K562 (cell line): Measurements from ENCODE around the gene FBXW2. TPM values are rescaled to one million over a fixed set of nuclear protein-coding genes. Genes with fewer than 3 reads are reported as not detected.

Experiments used
- EP400 ChIP-seq: fragments of 450-650 bp; IDR thresholded peaks from 2 replicates; pipeline ENCODE4 v1.6.1; 2017; ENCODE audit warnings: antibody characterized with exemption, mild to moderate bottlenecking, moderate library complexity
- GATAD2A ChIP-seq: fragments of 450-650 bp; IDR thresholded peaks from 2 replicates; pipeline ENCODE4 v1.6.1; 2017
- HEY1 ChIP-seq: fragments of 250-450 bp; sonication (Bioruptor Pico); IDR thresholded peaks from 2 replicates; pipeline ENCODE4 v1.5.0; 2020; ENCODE audit warnings: mild to moderate bottlenecking, moderate library complexity, borderline replicate concordance
- KAT8 ChIP-seq: fragments of 450-650 bp; IDR thresholded peaks from 2 replicates; pipeline ENCODE4 v1.6.1; 2016; ENCODE audit warnings: low read depth, mild to moderate bottlenecking
- MCM2 ChIP-seq: fragments of 450-650 bp; IDR thresholded peaks from 2 replicates; pipeline ENCODE4 v1.6.1; 2017; ENCODE audit warnings: low read depth, mild to moderate bottlenecking
- RHOXF2B ChIP-seq: fragments of 250-450 bp; sonication (Bioruptor Pico); conservative IDR thresholded peaks from 2 replicates; pipeline ENCODE4 v1.5.1; 2021
- SMARCB1 ChIP-seq: IDR thresholded peaks from 2 replicates; pipeline ENCODE4 v1.6.1; 2011; ENCODE audit warnings: improper control_type of control experiment, low read depth; ENCODE audit not compliant: insufficient read length
- TBL1XR1 ChIP-seq, 2 experiments: IDR thresholded peaks; 2 replicates each; pipeline ENCODE4 v1.6.1; 2012; ENCODE audit warnings: improper control_type of control experiment in 2 of 2, low read length in 2 of 2, mild to moderate bottlenecking in 1 of 2
- ZNF133 ChIP-seq: fragments of 250-450 bp; sonication (Bioruptor Pico); IDR thresholded peaks from 2 replicates; pipeline ENCODE4 v1.4.0; 2020; ENCODE audit warnings: mild to moderate bottlenecking
- ZNF165 ChIP-seq: fragments of 250-450 bp; sonication (Bioruptor Pico); IDR thresholded peaks from 2 replicates; pipeline ENCODE4 v1.4.0; 2020; ENCODE audit warnings: borderline replicate concordance
- ZNF184 ChIP-seq: sonication (generic); formaldehyde crosslinking; IDR thresholded peaks from 2 replicates; pipeline ENCODE4 v1.5.0; 2020; ENCODE audit warnings: missing genetic modification reagents
- polyA plus RNA-seq, 8 experiments: library from polyadenylated mRNA; depleted of rRNA in 4 of 8; stranded (reverse) in 5 of 8; unstranded in 3 of 8; fragments of >200 nt; fragmentation: Nextera tagmentation in 2 of 8; fragmentation: Illumina TruSeq in 1 of 8; extraction: Ambion mirVana in 2 of 8; extraction: Trizol in 1 of 8; gene quantifications; 2 replicates each; pipeline versions ENCODE4 v1.2.1 to v1.2.3, GENCODE V29; 2011 to 2014; ENCODE audit warnings: inconsistent platforms in 1 of 8, missing spikeins in 1 of 8
- total RNA-seq, 7 experiments: library from RNA; depleted of rRNA in 6 of 7; stranded (reverse); fragments of >200 nt in 6 of 7; fragmentation: Illumina TruSeq in 2 of 7; extraction: Trizol in 2 of 7; gene quantifications; 2 replicates each; pipeline versions ENCODE4 v1.2.1 to v1.2.3, GENCODE V29; 2011 to 2021; ENCODE audit warnings: low replicate concordance in 1 of 7
- TF ChIP-seq, protein P1 (sequence below): sonication (generic); formaldehyde crosslinking; IDR thresholded peaks from 2 replicates; pipeline ENCODE4 v1.8.0; 2022; ENCODE audit warnings: missing genetic modification reagents, mild to moderate bottlenecking, borderline replicate concordance
- TF ChIP-seq, protein P2 (sequence below): sonication (generic); formaldehyde crosslinking; IDR thresholded peaks from 2 replicates; pipeline ENCODE4 v1.8.0; 2022; ENCODE audit warnings: mild to moderate bottlenecking, missing genetic modification reagents, borderline replicate concordance
- TF ChIP-seq, protein P3 (sequence below), 2 experiments: IDR thresholded peaks; 2 replicates each; pipeline ENCODE4 v1.6.1; 2012; ENCODE audit warnings: improper control_type of control experiment in 2 of 2, low read depth in 2 of 2, low read length in 2 of 2, borderline replicate concordance in 1 of 2

The FBXW2 gene
- total and polyA plus RNA-seq, 9 of the 15 experiments (the other 6 are each of a cell fraction or from before 2014, with no cell fraction given), result 2.5 to 57.8 (median 28.1) TPM

DNA sequence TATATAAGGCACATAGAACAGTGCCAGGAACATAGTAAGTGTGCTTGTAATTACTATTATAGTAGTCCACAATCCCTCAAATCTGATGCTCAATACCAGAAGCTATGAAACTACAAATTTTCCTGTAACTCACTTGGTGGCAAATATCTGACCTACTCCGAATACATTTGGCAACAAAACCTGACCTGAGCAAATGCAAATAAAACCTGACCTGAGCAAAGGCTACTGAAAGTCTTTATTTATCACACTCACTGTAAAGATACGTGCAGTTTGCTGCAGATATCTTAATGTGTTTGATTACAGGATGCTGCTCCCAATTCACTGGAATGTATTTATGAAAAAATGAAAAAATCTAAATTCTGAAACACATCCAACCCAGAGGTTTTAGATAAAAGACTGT is 86.0 kb downstream of the FBXW2 start (continued):
- TF ChIP-seq EP400 (no peak), MCM2 (no peak), SMARCB1 (no peak), ZNF133 (CRISPR knock-in tag) (no peak), KAT8 (no peak), RHOXF2B (CRISPR knock-in tag) (no peak), HEY1 (CRISPR knock-in tag) (no peak), TBL1XR1 (IDR thresholded peaks at IDR 0.05; ENCODE audit: low read length in 2 of 2) (no peak), GATAD2A (no peak), ZNF165 (CRISPR knock-in tag) (no peak), ZNF184 (CRISPR knock-in tag) (no peak)
- TF ChIP-seq, protein P1, sequence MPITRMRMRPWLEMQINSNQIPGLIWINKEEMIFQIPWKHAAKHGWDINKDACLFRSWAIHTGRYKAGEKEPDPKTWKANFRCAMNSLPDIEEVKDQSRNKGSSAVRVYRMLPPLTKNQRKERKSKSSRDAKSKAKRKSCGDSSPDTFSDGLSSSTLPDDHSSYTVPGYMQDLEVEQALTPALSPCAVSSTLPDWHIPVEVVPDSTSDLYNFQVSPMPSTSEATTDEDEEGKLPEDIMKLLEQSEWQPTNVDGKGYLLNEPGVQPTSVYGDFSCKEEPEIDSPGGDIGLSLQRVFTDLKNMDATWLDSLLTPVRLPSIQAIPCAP (CRISPR knock-in tag), result no peak
- TF ChIP-seq, protein P2, sequence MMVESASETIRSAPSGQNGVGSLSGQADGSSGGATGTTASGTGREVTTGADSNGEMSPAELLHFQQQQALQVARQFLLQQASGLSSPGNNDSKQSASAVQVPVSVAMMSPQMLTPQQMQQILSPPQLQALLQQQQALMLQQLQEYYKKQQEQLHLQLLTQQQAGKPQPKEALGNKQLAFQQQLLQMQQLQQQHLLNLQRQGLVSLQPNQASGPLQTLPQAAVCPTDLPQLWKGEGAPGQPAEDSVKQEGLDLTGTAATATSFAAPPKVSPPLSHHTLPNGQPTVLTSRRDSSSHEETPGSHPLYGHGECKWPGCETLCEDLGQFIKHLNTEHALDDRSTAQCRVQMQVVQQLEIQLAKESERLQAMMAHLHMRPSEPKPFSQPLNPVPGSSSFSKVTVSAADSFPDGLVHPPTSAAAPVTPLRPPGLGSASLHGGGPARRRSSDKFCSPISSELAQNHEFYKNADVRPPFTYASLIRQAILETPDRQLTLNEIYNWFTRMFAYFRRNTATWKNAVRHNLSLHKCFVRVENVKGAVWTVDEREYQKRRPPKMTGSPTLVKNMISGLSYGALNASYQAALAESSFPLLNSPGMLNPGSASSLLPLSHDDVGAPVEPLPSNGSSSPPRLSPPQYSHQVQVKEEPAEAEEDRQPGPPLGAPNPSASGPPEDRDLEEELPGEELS (CRISPR knock-in tag), result no peak
- TF ChIP-seq, protein P3, sequence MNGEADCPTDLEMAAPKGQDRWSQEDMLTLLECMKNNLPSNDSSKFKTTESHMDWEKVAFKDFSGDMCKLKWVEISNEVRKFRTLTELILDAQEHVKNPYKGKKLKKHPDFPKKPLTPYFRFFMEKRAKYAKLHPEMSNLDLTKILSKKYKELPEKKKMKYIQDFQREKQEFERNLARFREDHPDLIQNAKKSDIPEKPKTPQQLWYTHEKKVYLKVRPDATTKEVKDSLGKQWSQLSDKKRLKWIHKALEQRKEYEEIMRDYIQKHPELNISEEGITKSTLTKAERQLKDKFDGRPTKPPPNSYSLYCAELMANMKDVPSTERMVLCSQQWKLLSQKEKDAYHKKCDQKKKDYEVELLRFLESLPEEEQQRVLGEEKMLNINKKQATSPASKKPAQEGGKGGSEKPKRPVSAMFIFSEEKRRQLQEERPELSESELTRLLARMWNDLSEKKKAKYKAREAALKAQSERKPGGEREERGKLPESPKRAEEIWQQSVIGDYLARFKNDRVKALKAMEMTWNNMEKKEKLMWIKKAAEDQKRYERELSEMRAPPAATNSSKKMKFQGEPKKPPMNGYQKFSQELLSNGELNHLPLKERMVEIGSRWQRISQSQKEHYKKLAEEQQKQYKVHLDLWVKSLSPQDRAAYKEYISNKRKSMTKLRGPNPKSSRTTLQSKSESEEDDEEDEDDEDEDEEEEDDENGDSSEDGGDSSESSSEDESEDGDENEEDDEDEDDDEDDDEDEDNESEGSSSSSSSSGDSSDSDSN (IDR thresholded peaks at IDR 0.05; ENCODE audit: borderline replicate concordance in 1 of 2, low read depth in 2 of 2, low read length in 2 of 2), result no peak
- TF ChIP-seq, all 486 proteins: peak for 0

Other genes with a start within 250 kb of the FBXW2 start
- 39.5 and 43.1 TPM in 2 replicates for gene CDK5RAP2, start 213.2 kb downstream of the FBXW2 start, total RNA-seq (2014; rRNA removed)
- gene CDK5RAP2, start 213.2 kb downstream of the FBXW2 start, total RNA-seq (2014; rRNA removed; fragmentation: Illumina TruSeq; extraction: Trizol), result 38.7 and 42.2 TPM in 2 replicates
- 48.5 and 52.3 TPM in 2 replicates for gene CDK5RAP2, start 213.2 kb downstream of the FBXW2 start, total RNA-seq (2015; rRNA removed; fragmentation: Illumina TruSeq; extraction: Trizol)
- 59.4 and 68.8 TPM in 2 replicates for gene CDK5RAP2, start 213.2 kb downstream of the FBXW2 start, total RNA-seq (2021)
- 33.8 and 40.9 TPM in 2 replicates for gene CDK5RAP2, start 213.2 kb downstream of the FBXW2 start, polyA plus RNA-seq (2011; rRNA removed)
- 54.6 and 61.3 TPM in 2 replicates for gene CDK5RAP2, start 213.2 kb downstream of the FBXW2 start, polyA plus RNA-seq (2014; fragmentation: Illumina TruSeq; extraction: Trizol)
- 10 to 100 TPM; 19.9 to 28.0 TPM for gene CDK5RAP2, start 213.2 kb downstream of the FBXW2 start, polyA plus RNA-seq (2014; fragmentation: Nextera tagmentation; extraction: Ambion mirVana)
- 41.7 and 63.4 TPM in 2 replicates for gene CDK5RAP2, start 213.2 kb downstream of the FBXW2 start, polyA plus RNA-seq (2014; rRNA removed)
- gene MEGF9, start 78.9 kb downstream of the FBXW2 start, total RNA-seq (2014; rRNA removed), result 3.3 and 3.7 TPM in 2 replicates
- 5.7 and 5.8 TPM in 2 replicates for gene MEGF9, start 78.9 kb downstream of the FBXW2 start, total RNA-seq (2014; rRNA removed; fragmentation: Illumina TruSeq; extraction: Trizol)
- 4.3 TPM in 2 replicates for gene MEGF9, start 78.9 kb downstream of the FBXW2 start, total RNA-seq (2015; rRNA removed; fragmentation: Illumina TruSeq; extraction: Trizol)
- 5.2 TPM in 2 replicates for gene MEGF9, start 78.9 kb downstream of the FBXW2 start, total RNA-seq (2021)
- 2.5 and 3.8 TPM in 2 replicates for gene MEGF9, start 78.9 kb downstream of the FBXW2 start, polyA plus RNA-seq (2011; rRNA removed)
- gene MEGF9, start 78.9 kb downstream of the FBXW2 start, polyA plus RNA-seq (2014; fragmentation: Illumina TruSeq; extraction: Trizol), result 5.6 and 6.2 TPM in 2 replicates
- 1 to 10 TPM; 2.1 to 2.3 TPM for gene MEGF9, start 78.9 kb downstream of the FBXW2 start, polyA plus RNA-seq (2014; fragmentation: Nextera tagmentation; extraction: Ambion mirVana)
- gene MEGF9, start 78.9 kb downstream of the FBXW2 start, polyA plus RNA-seq (2014; rRNA removed), result 3.5 TPM in 2 replicates
- gene PSMD5, start 49.5 kb upstream of the FBXW2 start, total RNA-seq (2014; rRNA removed), result 51.0 and 55.3 TPM in 2 replicates
- gene PSMD5, start 49.5 kb upstream of the FBXW2 start, total RNA-seq (2014; rRNA removed; fragmentation: Illumina TruSeq; extraction: Trizol), result 76.3 and 83.0 TPM in 2 replicates
- 65.1 and 72.5 TPM in 2 replicates for gene PSMD5, start 49.5 kb upstream of the FBXW2 start, total RNA-seq (2015; rRNA removed; fragmentation: Illumina TruSeq; extraction: Trizol)
- gene PSMD5, start 49.5 kb upstream of the FBXW2 start, total RNA-seq (2021), result 136 and 148 TPM in 2 replicates
- gene PSMD5, start 49.5 kb upstream of the FBXW2 start, polyA plus RNA-seq (2011; rRNA removed), result 107 and 148 TPM in 2 replicates
- gene PSMD5, start 49.5 kb upstream of the FBXW2 start, polyA plus RNA-seq (2014; fragmentation: Illumina TruSeq; extraction: Trizol), result 90.1 and 114 TPM in 2 replicates
- 10 to 100 TPM; 46.4 to 60.9 TPM for gene PSMD5, start 49.5 kb upstream of the FBXW2 start, polyA plus RNA-seq (2014; fragmentation: Nextera tagmentation; extraction: Ambion mirVana)
- gene PSMD5, start 49.5 kb upstream of the FBXW2 start, polyA plus RNA-seq (2014; rRNA removed), result 89.4 and 95.6 TPM in 2 replicates
- gene PHF19, start 83.8 kb upstream of the FBXW2 start, total RNA-seq (2014; rRNA removed), result 255 and 312 TPM in 2 replicates
- gene PHF19, start 83.8 kb upstream of the FBXW2 start, total RNA-seq (2014; rRNA removed; fragmentation: Illumina TruSeq; extraction: Trizol), result 191 and 211 TPM in 2 replicates
- 240 and 241 TPM in 2 replicates for gene PHF19, start 83.8 kb upstream of the FBXW2 start, total RNA-seq (2015; rRNA removed; fragmentation: Illumina TruSeq; extraction: Trizol)
- gene PHF19, start 83.8 kb upstream of the FBXW2 start, total RNA-seq (2021), result 372 and 373 TPM in 2 replicates
- 403 and 414 TPM in 2 replicates for gene PHF19, start 83.8 kb upstream of the FBXW2 start, polyA plus RNA-seq (2011; rRNA removed)
- 292 and 365 TPM in 2 replicates for gene PHF19, start 83.8 kb upstream of the FBXW2 start, polyA plus RNA-seq (2014; fragmentation: Illumina TruSeq; extraction: Trizol)
- gene PHF19, start 83.8 kb upstream of the FBXW2 start, polyA plus RNA-seq (2014; fragmentation: Nextera tagmentation; extraction: Ambion mirVana), result 100 to 1,000 TPM in 1 of 2 experiments, 10 to 100 TPM in 1; 95.8 to 140 TPM
- 312 TPM in 2 replicates for gene PHF19, start 83.8 kb upstream of the FBXW2 start, polyA plus RNA-seq (2014; rRNA removed)
- gene TRAF1, start 133.4 kb upstream of the FBXW2 start, total RNA-seq (2014; rRNA removed), result not detected in 2 replicates
- gene TRAF1, start 133.4 kb upstream of the FBXW2 start, total RNA-seq (2014; rRNA removed; fragmentation: Illumina TruSeq; extraction: Trizol), result 0.04 TPM in 1 of 2 replicates, not detected in the other
- 0.04 TPM in 1 of 2 replicates, not detected in the other for gene TRAF1, start 133.4 kb upstream of the FBXW2 start, total RNA-seq (2015; rRNA removed; fragmentation: Illumina TruSeq; extraction: Trizol)
- 0.38 and 0.47 TPM in 2 replicates for gene TRAF1, start 133.4 kb upstream of the FBXW2 start, total RNA-seq (2021)
- gene TRAF1, start 133.4 kb upstream of the FBXW2 start, polyA plus RNA-seq (2011; rRNA removed), result 0.37 and 1.1 TPM in 2 replicates
- gene TRAF1, start 133.4 kb upstream of the FBXW2 start, polyA plus RNA-seq (2014; fragmentation: Illumina TruSeq; extraction: Trizol), result 0.06 and 0.12 TPM in 2 replicates
- under 1 TPM in 1 of 2 experiments, not detected in 1; 0.01 TPM for gene TRAF1, start 133.4 kb upstream of the FBXW2 start, polyA plus RNA-seq (2014; fragmentation: Nextera tagmentation; extraction: Ambion mirVana)
- gene TRAF1, start 133.4 kb upstream of the FBXW2 start, polyA plus RNA-seq (2014; rRNA removed), result 0.01 and 0.03 TPM in 2 replicates